HG02840 (cell line): ENCODE measurements around the gene HOXD8.

Source experiments
- ATAC-seq: cut with Tn5 transposase; IDR thresholded peaks from one replicate; pipeline ENCODE4 v1.9.1; 2021; ENCODE audit warnings: mild to moderate bottlenecking, moderate library complexity, moderate number of reproducible peaks; ENCODE audit not compliant: unreplicated experiment, low FRiP score

Gene HOXD8

DNA sequence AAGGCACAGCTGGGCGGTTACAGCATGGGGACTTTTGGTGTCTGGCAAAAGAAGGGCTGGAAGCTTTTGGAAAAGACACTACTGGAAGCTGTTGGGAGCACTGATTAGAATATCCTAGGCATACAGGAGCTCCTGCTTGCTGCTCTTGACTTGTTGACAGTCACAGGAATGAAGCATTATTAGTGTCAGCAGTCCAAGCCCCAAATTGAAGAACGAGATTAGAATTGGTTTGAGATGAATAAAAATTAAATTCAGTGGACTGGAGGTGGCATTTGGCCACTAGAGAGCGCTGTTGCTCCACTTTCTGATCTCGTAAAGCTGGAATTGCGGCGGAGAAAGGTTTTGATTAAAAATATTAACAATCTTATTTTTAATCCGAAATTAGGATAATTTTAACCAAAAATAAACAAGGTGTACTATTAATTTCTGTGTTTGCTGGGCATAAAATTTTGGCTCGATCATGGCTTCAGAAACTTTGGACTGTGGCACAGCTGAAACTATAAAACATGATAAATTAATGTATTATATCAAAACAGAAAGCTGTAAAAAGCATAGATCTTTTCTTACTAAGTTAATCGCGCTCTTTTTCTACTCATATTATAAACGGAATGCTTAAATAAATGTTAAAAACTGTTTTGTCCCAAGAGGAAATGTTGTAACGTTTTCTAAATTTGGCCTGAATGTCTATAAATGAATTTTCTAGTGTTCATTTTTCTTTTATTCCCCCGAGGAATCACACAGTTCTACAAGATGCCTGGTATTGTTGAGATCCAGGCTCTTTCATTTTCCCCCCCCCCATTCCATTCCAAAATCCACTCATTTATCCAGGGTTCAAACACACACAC, 2.4 kb upstream of the HOXD8 start:
- no peak for ATAC-seq

DNA sequence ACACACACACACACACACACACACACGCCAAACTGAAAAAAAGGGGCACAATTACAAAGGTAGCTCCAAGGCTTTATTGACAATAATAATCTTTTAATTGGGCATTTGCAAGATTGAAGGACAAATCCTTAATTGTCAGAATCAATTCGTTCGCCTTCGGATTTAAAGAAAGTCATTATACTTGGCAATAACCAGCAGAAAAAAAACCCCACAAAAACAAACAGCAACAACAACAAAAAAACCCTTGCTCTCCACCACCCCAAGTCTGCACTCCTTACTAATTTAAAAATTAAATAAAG, 1.8 kb upstream of the HOXD8 start:
- no peak for ATAC-seq

GRCh38 chr2:176128172-176128981, 1.1 kb upstream of the HOXD8 start:
- ATAC-seq: no peak

- ATAC-seq: no peak
Observed at GRCh38 chr2:176129813-176130146, 275 bp downstream of the HOXD8 start.

- ATAC-seq: no peak
Observed at GRCh38 chr2:176130147-176130956, 847 bp downstream of the HOXD8 start.

DNA sequence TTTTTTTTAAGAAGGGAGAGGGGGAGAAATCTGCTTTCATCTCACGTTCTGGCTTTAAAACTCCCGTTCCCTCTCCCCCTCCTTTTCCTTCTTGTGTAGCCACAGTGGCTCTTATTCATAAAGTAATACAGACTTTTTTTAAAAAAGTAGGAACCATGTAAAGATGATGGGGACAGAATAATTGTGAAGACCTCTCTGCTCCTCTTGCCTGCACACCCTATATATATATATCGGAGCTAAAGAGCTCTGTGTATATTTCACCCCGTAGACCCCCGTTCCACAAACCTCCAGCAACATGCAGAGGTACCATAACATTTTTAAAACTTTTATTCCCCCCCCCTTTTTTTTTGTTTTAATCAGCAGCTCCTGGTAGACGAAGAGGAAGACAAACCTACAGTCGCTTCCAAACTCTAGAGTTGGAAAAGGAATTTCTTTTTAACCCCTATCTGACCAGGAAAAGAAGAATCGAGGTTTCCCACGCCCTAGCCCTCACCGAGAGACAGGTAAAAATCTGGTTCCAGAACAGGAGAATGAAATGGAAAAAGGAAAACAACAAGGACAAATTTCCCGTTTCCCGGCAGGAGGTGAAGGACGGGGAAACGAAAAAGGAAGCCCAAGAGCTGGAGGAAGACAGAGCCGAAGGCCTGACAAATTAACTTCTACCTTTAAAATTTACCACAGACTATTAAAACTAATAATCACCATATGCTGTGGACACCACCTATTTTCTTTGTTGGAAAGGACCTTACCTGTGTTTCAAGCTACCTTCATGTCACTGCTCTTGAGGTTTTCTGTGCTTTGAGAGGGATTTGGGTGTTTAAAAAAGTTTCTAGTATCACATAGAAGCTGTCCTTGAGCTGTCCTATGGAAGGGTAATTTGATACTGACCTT, 1.7 kb downstream of the HOXD8 start:
- ATAC-seq: no peak

DNA sequence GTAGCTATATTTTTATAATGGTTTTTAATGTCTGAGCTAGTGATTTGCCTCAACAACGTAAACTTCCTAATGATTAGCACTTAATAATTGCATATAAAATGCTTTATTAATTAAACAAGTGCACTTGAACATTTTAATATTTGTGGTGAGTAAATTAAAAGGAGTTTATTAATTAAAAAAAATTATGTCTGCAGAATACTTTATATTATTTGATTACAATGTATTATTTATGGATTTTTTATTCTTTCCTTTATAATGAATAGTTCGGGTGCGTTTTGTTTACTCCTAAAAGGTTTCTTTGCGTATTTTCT, 2.3 kb downstream of the HOXD8 start:
- no peak for ATAC-seq

DNA sequence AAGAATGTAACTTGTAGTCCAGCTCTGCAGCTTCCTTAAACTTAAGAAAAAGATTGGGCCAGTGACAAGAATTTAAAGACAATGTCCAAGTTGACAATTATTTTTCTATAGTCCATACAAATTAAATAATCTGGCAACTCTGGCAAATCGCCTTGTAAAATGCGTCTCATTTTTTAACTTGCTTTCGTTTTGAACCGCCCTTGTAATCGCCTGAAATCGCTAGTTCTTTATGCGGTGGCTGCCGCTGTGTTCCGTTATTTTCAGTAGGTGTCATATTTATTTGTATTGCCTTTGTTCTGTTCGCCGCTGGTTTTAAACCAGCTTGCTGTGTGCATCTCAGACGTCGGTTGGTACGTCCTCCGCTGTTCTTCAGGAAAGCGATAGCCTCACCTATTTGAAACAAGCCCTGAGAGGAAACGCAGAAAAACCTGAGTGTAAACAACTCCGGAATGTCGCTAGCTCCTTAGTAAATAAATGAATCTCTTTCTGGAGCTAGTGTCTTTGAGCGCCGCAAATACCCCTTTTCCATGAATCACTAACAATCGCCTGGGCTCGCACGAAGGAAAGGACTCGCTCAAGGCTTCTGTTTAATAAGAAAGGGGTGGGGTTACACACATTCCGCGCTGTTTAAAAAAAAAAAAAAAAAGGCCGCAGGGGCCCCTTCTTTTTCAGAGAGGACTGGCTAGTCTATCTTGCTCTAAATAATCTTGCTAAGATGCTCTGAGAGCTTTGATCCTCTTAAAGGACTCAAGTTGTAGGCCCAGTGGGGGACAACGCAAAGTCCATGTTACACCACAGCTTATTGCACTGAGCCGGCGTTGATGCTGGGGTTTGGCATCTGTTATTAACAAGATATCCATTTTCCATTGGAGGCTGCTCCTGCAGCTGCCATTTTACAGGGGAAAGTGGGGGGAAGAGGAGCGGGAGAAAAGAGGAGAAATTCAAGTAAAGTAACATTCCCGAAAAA, 3.0 kb downstream of the HOXD8 start:
- no peak for ATAC-seq

- no peak for ATAC-seq
Observed at GRCh38 chr2:176133389-176133788, 3.9 kb downstream of the HOXD8 start.

GRCh38 chr2:176134035-176134434, 4.5 kb downstream of the HOXD8 start:
- no peak for ATAC-seq

DNA sequence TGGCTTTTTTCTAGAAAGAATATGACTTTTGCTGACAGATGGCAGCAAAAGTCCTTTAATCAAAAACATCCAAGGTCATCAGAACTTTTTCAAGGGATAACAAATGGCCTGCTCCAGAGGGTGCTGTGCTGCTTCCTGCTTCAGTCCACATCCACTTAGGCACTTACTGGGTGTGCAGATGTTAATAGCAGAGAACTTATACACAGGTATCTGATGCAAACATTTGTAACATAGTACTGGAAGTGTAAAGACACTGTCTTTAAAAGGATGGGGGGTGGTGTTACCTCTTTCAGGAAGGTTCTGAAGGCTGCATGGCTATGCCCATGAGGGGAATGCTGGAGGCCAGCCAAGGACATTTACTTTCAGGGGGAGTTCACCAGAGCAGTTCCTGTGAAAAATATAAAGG, 5.5 kb downstream of the HOXD8 start:
- ATAC-seq: no peak

DNA sequence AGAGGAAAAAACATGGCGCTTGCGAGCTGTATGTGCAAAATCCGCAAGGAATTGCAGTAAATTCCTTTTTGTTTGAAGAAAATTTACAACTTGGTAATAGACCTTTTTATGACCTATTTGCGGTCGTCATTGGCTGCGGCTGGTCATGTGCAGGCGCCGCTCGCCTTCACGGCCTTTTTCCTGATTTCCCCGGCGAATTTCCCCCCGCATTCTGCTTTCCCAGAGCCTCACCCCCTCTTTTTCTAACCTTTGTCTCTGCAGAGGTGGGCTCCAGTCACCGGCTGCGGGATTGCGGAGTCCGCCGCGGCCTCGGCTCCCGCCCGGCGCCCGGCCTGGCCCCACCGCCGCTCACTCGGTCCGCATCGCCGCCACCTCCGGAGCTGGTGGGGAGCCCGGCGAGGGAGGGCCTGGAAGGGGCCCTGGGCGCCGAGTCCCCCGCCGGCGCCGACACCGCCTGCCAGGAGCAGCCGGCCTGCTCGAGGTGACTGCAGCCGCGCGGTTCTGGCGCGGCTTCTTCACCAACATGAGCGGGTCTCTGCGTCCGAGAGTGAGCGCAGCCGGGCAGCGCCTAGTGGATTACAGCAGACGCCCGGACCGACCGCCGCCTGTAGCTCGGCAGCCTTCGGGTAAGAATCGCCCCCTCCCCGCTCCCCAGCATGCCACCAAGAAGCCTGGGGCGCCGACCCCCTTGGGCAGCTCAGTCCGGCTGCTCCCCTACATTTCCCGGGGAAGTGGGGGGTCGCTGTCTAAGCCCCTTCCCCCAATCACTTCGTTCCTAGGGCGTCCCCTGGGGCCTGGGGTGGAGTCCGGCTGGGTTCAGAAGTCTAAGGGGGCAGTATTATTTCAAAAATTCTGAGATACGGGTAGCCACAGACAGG, 7.1 kb downstream of the HOXD8 start:
- no peak for ATAC-seq

DNA sequence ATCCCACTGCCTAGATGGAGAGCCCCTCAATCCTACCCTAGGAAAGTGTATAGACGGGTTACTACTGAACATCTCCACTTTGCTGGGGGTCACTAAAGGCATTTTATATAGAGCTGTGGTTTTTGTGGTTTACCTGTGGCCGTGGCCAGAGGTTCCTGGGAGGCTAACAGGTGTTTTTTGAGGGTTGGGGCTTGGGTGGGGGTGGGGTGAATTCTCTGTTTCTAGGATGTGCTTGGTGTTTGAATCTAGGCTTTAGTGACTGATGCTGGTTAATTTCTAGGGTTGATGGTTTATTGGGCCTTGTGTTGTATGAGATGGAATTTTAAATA, 7.7 kb downstream of the HOXD8 start:
- no peak for ATAC-seq

GRCh38 chr2:176137906-176138305, 8.4 kb downstream of the HOXD8 start:
- no peak for ATAC-seq

DNA sequence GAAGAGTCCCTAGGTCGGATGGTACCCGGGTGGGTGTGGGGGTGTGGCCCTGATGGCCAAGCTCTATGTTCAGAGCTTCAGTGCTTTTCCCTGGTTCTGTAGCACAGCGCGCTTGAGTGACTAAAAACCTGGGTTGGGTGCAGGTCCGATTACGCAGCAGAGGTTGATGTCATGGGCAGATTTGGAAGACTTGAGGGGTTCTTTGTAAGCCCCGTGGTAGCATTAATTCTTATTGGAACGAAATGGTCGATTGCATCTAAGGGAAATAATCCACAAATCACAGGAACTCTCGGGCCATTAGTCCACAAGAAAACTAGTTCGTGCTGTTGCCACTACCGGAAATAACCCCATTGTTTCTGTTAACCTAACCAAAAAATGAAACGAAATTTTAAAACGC, 9.0 kb downstream of the HOXD8 start:
- no peak for ATAC-seq

GRCh38 chr2:176138923-176139660, 9.6 kb downstream of the HOXD8 start:
- ATAC-seq: no peak

DNA sequence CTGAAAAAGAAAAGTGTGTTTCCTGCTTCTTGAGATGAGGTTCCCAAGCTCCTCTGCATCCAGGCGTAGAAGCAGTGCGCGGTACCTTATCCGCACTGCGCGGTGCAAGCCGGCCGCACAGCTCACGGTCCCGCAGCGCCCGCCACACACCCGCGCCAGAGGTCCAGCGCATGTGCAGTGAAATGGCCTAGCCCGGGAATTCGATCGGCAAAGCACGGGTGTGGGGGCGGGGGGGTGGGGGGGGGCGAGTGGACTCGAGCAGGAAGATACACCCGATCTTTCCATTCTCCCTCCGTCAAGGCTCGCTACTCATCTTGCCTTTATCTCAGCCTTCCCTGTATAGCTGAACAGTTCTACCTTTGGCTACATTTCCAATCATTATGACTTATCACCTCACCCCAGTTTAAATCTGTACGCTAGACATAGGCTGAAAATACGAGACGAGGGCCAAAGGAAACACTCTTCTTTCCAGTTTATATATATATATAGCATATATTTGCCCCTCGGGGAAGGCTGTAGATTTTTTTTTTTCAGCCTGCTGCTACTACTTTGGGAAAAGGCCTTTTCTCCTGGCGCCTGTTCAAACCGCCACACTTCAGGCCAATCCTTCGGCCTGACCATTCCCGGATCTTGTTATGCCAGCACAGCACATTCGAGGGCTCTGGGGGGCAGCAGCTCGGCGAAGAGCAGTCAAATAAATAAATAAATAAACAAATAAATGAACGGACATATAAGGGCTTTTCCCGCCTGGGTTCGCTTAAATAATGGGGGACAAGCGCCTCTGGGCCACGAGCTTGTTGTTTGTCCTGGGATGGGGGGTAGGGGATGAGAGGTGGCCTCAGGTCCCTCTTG, 10.4 kb downstream of the HOXD8 start:
- ATAC-seq: no peak
